Endothelial cell of umbilical vein (primary cell): ENCODE data around the gene MESP1. TPM values are rescaled to one million over a fixed set of nuclear protein-coding genes. Genes with fewer than 3 reads are reported as not detected.

Experiments used
- BruUV-seq: library from RNA; stranded (reverse); fragments of 400-500 nt; replicated peaks from 2 replicates; lab custom pipeline; 2021; lab: Mats Ljungman, UMichigan
- CTCF ChIA-PET: fragments of 300-600, 350-600 bp; sonication (Branson Sonifier 250); formaldehyde crosslinking; loops from one replicate; lab custom pipeline; 2021; ENCODE audit warnings: antibody characterized with exemption, inconsistent platforms; lab: Charles Lee
- POLR2A ChIA-PET: fragments of 300-600, 350-600 bp; sonication (Branson Sonifier 250); formaldehyde crosslinking; loops from one replicate; lab custom pipeline; 2021; ENCODE audit warnings: antibody characterized with exemption, inconsistent platforms; lab: Charles Lee
- DNase-seq: peaks from one replicate; pipeline ENCODE4 v3.0.0-alpha.2; 2011; ENCODE audit warnings: low read depth, low spot score
- FAIRE-seq: peaks from 2 replicates; lab custom pipeline; 2011; peaks lifted over from hg19 to GRCh38; lab: Jason Lieb, UNC
- H2AFZ ChIP-seq: 2 replicates; pipeline ENCODE4 v1.6.0; 2012; ENCODE audit warnings: low read depth, low read length, control low read depth, inconsistent platforms
- H3K27ac ChIP-seq: 2 replicates; pipeline ENCODE4 v1.5.1; 2011; ENCODE audit warnings: low read depth, mild to moderate bottlenecking, control low read depth, low read length, moderate library complexity; ENCODE audit not compliant: insufficient read depth
- H3K27me3 ChIP-seq, 2 experiments: 2 replicates each; pipeline versions ENCODE4 v1.6.0 to v1.6.1; 2011; ENCODE audit warnings: low read length in 2 of 2, mixed read lengths in 1 of 2; ENCODE audit not compliant: control insufficient read depth in 2 of 2, insufficient read depth in 2 of 2
- H3K36me3 ChIP-seq, 2 experiments: 2 replicates in 1 of 2; 3 replicates in 1 of 2; pipeline ENCODE4 v1.5.1; 2011; ENCODE audit warnings: low read length in 2 of 2, mild to moderate bottlenecking in 1 of 2, moderate library complexity in 1 of 2; ENCODE audit not compliant: control insufficient read depth in 2 of 2, insufficient read depth in 2 of 2; ENCODE audit errors: extremely low read depth in 1 of 2
- H3K4me1 ChIP-seq: 3 replicates; pipeline ENCODE4 v1.5.1; 2011; ENCODE audit warnings: mild to moderate bottlenecking, low read length; ENCODE audit not compliant: control insufficient read depth, insufficient read depth; ENCODE audit errors: extremely low read depth
- H3K4me2 ChIP-seq: 2 replicates; pipeline ENCODE4 v1.6.1; 2011; ENCODE audit warnings: low read length, control low read depth, mixed read lengths; ENCODE audit not compliant: insufficient read depth
- H3K4me3 ChIP-seq, 3 experiments: fragments of 200-600 bp in 1 of 3; sonication (generic), shearing (Covaris generic) in 1 of 3; replicated peaks in 1 of 3; 2 replicates each; pipeline ENCODE4 v1.5.1; 2011 to 2016; ENCODE audit warnings: control low read depth in 3 of 3, low read length in 3 of 3, mild to moderate bottlenecking in 2 of 3, inconsistent platforms in 1 of 3, low read depth in 1 of 3, moderate library complexity in 1 of 3; ENCODE audit not compliant: insufficient read depth in 1 of 3
- H3K79me2 ChIP-seq: 2 replicates; pipeline ENCODE4 v1.6.0; 2012; ENCODE audit warnings: low read length, inconsistent platforms; ENCODE audit not compliant: control insufficient read depth, insufficient read depth
- H3K9ac ChIP-seq: replicated peaks from 2 replicates; pipeline ENCODE3; 2011; ENCODE audit warnings: low read length, control low read depth; ENCODE audit not compliant: insufficient read depth; ENCODE audit errors: extremely low read depth
- H3K9me1 ChIP-seq: replicated peaks from 3 replicates; pipeline ENCODE4 v1.6.0; 2011; ENCODE audit warnings: mild to moderate bottlenecking, low read length; ENCODE audit not compliant: control insufficient read depth, insufficient read depth; ENCODE audit errors: extremely low read depth
- H3K9me3 ChIP-seq: replicated peaks from 2 replicates; pipeline ENCODE4 v1.5.1; 2012; ENCODE audit warnings: low read length, inconsistent platforms; ENCODE audit not compliant: control insufficient read depth, insufficient read depth
- H4K20me1 ChIP-seq: replicated peaks from 2 replicates; pipeline ENCODE3; 2011; ENCODE audit warnings: mild to moderate bottlenecking, low read length; ENCODE audit not compliant: control insufficient read depth, insufficient read depth; ENCODE audit errors: extremely low read depth
- EZH2 ChIP-seq: IDR thresholded peaks from 2 replicates; pipeline ENCODE4 v1.6.1; 2012; ENCODE audit warnings: borderline replicate concordance, low read depth, mild to moderate bottlenecking, moderate library complexity, low read length, inconsistent platforms; ENCODE audit not compliant: severe bottlenecking
- FOS ChIP-seq: IDR thresholded peaks from 2 replicates; pipeline ENCODE4 v1.6.1; 2011; ENCODE audit warnings: mild to moderate bottlenecking, low read length, moderate library complexity, borderline replicate concordance; ENCODE audit not compliant: insufficient read depth
- GATA2 ChIP-seq: IDR thresholded peaks from 2 replicates; pipeline ENCODE4 v1.7.0; 2011; ENCODE audit warnings: low read depth, mild to moderate bottlenecking, moderate library complexity, mixed read lengths, low read length; ENCODE audit not compliant: insufficient read length, insufficient read depth
- JUN ChIP-seq: IDR thresholded peaks from 2 replicates; pipeline ENCODE4 v1.6.1; 2011; ENCODE audit warnings: borderline replicate concordance, low read depth; ENCODE audit not compliant: insufficient read length, insufficient read depth
- MYC ChIP-seq: IDR thresholded peaks from one replicate; pipeline ENCODE4 v1.6.1; 2011; ENCODE audit warnings: mild to moderate bottlenecking, low read depth, low read length
- POLR2A ChIP-seq: IDR thresholded peaks from 2 replicates; pipeline ENCODE4 v1.6.1; 2012; ENCODE audit warnings: low read depth, mild to moderate bottlenecking, control low read depth, low read length
- POLR2AphosphoS5 ChIP-seq: IDR thresholded peaks from 2 replicates; pipeline ENCODE4 v1.6.1; 2012; ENCODE audit warnings: low read depth, mild to moderate bottlenecking, control low read depth, low read length, moderate library complexity; ENCODE audit not compliant: insufficient read depth
- dilution Hi-C: fragments of 300-500 bp; cut with MboI; formaldehyde crosslinking; loops from one replicate; pipeline ENCODE4 v1.15.0; 2019; ENCODE audit warnings: low sequenced_read_pairs; ENCODE audit not compliant: extremely low pct_ligation_motif_present
- intact Hi-C: fragments of 100-400 bp; cut with micrococcal nuclease; formaldehyde crosslinking; loops from one replicate; pipeline ENCODE4 v1.10.0; 2022
- polyA plus RNA-seq, 4 experiments: library from polyadenylated mRNA; depleted of rRNA in 3 of 4; stranded (reverse) in 3 of 4; unstranded in 1 of 4; fragments of >200 nt; gene quantifications; 2 replicates each; pipeline versions ENCODE4 v1.2.1 to v1.2.3, GENCODE V29; 2011 to 2012; ENCODE audit warnings: missing spikeins in 1 of 4
- total RNA-seq: library from RNA; stranded (reverse); gene quantifications from 2 replicates; pipeline ENCODE4 v1.2.3, GENCODE V29; 2021
- TF ChIP-seq, protein P1 (sequence below), 2 donors: IDR thresholded peaks; 1 replicate in 1 of 2; 2 replicates in 1 of 2; pipeline ENCODE4 v1.5.1; 2011; ENCODE audit warnings: low read length in 2 of 2, mild to moderate bottlenecking in 2 of 2, moderate library complexity in 2 of 2, control low read depth in 1 of 2, inconsistent platforms in 1 of 2, low read depth in 1 of 2; ENCODE audit not compliant: insufficient read depth in 1 of 2; ENCODE audit errors: extremely low read depth in 1 of 2
- TF ChIP-seq, protein P2 (sequence below): IDR thresholded peaks from 2 replicates; pipeline ENCODE4 v1.6.1; 2011; ENCODE audit not compliant: insufficient read depth, insufficient read length

The MESP1 gene
- total and polyA plus RNA-seq, 2 donors (not counting 3 experiments of a cell fraction or from before 2014, with no cell fraction given), result 0.68 to 1.7 TPM

DNA sequence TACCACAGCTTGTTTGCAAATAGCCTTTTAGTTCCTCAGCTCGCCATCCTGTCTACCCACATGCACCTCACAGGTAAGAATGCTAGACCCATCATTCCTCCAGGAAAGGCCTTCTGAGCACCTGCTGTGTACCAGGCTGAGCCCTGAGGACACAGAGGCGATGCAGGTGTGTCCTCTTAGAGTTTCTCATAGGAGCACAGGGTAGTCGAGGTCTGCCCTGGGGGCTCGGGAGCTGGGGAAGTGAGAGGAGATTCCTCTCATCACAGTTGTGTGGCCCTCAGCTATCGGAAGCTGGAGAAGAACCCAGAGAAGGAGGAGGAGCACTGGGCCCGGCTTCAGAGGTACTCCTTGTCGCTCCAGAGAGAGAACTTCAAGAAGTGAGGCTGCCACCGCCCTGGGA lies 8.0 kb downstream of the MESP1 start:
- no peaks in the 10 kb centered on the region for H3K79me2 ChIP-seq
- dilution Hi-C loops (no loop called here), intact Hi-C loops (no loop called here)
- TF ChIP-seq POLR2AphosphoS5 (no peak), GATA2 (no peak), POLR2A (no peak), FOS (no peak), MYC (no peak), JUN (no peak), EZH2 (no peak)
- TF ChIP-seq, protein P1, sequence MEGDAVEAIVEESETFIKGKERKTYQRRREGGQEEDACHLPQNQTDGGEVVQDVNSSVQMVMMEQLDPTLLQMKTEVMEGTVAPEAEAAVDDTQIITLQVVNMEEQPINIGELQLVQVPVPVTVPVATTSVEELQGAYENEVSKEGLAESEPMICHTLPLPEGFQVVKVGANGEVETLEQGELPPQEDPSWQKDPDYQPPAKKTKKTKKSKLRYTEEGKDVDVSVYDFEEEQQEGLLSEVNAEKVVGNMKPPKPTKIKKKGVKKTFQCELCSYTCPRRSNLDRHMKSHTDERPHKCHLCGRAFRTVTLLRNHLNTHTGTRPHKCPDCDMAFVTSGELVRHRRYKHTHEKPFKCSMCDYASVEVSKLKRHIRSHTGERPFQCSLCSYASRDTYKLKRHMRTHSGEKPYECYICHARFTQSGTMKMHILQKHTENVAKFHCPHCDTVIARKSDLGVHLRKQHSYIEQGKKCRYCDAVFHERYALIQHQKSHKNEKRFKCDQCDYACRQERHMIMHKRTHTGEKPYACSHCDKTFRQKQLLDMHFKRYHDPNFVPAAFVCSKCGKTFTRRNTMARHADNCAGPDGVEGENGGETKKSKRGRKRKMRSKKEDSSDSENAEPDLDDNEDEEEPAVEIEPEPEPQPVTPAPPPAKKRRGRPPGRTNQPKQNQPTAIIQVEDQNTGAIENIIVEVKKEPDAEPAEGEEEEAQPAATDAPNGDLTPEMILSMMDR (IDR thresholded peaks at IDR 0.05; ENCODE audit: extremely low read depth in 1 of 2, insufficient read depth in 1 of 2, low read depth in 1 of 2, low read length in 2 of 2), result no peak
- TF ChIP-seq, protein P2, sequence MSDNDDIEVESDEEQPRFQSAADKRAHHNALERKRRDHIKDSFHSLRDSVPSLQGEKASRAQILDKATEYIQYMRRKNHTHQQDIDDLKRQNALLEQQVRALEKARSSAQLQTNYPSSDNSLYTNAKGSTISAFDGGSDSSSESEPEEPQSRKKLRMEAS, result no peak
- FAIRE-seq (no peak), DNase-seq (no peak)
- no peaks in the 10 kb centered on the region for H3K36me3 ChIP-seq
- ChIA-PET POLR2A (no interaction called here), CTCF (interaction anchor here (0.7 to 1.9 kb wide), 3 partner anchors 18 to 145 kb away, joined by 3 to 5 read pairs (median 3); no protein-coding TSS in a partner anchor)
- H3K4me3 ChIP-seq, result no peak overlapping the region
- H3K27ac ChIP-seq, result no peak overlapping the region
- H3K4me1 ChIP-seq, result no peaks in the 10 kb centered on the region
- no peak overlapping the region for H2AFZ ChIP-seq
- no peaks in the 10 kb centered on the region for H4K20me1 ChIP-seq
- no peak overlapping the region for H3K4me2 ChIP-seq
- no peaks in the 10 kb centered on the region for H3K9me3 ChIP-seq
- H3K27me3 ChIP-seq, result peaks cover 3 to 5% of the 10 kb centered on the region in 2 experiments
- BruUV-seq, result no TSS peak
- H3K9ac ChIP-seq, result no peak overlapping the region
- H3K9me1 ChIP-seq, result no peaks in the 10 kb centered on the region
